Lung microvascular endothelial cell (primary cell): ENCODE results near the gene TOM1L2. TPM values are rescaled to one million over a fixed set of nuclear protein-coding genes. Genes with fewer than 3 reads are reported as not detected.
A peak's percentile ranks its signal among the peaks of the same experiment; 100 is the strongest.

Source experiments
- DNase-seq, 2 donors: peaks; one replicate each; pipeline versions ENCODE4 v3.0.0 to v3.0.0-alpha.2; 2010; ENCODE audit warnings: low read depth in 2 of 2
- total RNA-seq: library from RNA; depleted of rRNA; stranded (reverse); fragments of >200 nt; gene quantifications from 2 replicates; pipeline ENCODE4 v1.2.1, GENCODE V29; 2014

TOM1L2 gene
- total RNA-seq, 1 donor from 2014 or later: 18.5 TPM

DNA sequence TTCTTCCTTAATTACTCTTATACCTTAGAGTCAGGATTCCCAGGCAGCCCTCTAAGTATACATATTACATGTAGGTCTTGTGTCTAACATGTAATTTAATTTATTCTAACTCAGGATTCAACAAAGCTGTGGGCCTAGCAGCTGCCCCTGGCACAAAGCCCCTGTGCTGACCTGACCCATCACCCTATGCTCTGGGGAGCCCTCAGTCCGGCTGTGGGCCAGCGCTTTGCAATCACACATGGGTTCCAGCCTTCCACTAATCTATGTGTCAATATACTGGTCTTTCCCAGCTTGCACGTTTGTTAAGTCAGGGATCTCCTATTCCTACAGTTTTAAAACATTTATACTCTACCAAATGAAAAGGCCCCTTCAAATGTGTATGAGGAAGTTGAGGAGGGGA is 72.7 kb downstream of the TOM1L2 start:
- DNase-seq: no peak

DNA sequence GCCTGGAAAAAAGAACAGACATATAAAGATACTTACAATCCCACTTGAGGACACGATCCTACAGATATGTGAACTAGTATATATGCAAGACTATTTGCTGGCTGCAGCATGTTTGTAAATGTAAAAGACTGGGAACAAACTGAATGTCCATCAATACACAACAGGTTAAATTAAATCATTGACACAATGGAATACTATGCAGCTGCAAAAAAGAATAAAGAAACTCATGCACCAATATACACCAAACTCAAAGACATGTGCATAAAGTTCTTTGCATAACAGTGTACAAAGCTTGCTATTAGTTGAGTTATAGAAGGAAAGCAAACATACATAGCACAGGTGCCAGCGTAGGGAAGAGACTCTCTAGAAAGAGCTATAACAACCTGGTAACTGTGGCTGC is 73.5 kb downstream of the TOM1L2 start:
- no peak for DNase-seq

DNA sequence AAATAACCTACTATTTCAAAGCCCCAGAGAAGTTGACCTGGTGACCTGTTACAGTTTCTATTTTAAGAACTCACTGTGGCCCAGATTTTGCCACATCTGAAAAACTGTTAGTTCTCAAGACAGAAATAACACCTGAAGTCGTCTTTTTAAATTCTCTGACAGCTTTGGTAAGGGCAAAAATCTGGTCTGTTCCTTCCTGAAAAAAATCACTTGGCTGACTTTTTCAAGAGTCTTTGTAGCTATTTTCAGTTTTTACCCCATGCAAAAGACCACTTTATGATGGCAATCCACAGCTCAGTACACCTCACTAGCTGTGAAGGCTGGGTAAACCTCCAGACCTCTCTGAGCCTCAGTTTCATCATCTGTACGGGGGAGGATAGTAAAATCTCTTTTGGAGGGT is 74.8 kb downstream of the TOM1L2 start:
- no peak for DNase-seq

DNA sequence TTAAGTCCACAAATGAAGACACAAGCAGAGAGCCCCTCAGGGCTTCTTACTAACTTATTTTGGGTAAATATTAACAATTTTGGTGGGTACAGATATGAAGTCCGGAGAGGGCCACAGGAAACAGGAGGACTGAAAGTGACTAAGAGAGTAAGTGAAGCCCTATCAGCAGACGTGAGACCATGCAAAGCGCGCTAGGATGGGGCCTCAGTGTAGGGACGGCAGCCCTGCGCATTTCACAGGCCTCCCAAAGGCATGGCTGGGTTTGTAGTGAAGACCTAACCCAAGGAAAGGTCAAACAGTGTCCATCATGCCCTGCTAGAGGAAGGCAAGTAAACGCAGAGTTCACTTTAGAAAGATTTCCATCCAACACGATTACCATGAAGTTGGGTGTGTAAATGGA is 75.5 kb downstream of the TOM1L2 start:
- DNase-seq: no peak

DNA sequence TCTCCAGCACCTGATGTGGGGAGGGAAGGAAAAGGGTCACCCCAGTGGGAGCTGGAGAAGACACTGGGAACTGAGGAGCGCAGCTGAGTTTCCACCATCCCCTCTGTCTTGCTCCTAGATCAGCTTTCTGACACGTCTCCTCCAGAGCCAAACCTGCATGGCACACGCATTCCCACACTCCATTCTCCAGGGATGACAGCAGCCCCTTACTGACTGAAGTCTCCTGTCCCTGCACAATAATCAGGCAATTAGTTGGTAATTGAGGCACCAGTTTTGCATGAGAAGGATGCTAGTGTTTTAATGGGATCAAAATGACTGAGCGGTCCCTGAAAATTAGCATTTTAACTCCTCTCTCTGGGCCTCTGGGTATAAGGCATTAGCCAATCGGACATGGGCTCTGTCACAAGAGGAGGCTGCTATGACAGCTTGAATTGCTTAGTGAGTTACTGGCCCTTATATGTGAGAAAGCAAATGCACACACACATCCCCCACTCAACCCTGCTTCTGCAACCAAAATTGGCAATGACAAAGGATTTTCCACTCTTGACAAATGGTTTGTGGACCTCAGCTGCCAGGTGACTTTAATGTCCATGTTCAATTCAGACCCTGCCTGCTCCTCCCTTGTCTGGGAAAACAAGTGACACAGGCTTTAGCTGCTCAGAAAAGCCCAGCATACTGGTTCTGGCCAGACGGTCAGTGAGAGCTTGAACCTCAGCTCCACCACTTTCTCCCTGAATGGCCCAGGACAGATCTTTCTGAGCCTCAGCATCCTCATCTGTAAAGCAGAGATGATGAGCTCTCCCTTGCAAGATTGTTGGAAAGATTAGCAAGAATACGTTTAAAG is 78.2 kb downstream of the TOM1L2 start:
- DNase-seq: no peak

DNA sequence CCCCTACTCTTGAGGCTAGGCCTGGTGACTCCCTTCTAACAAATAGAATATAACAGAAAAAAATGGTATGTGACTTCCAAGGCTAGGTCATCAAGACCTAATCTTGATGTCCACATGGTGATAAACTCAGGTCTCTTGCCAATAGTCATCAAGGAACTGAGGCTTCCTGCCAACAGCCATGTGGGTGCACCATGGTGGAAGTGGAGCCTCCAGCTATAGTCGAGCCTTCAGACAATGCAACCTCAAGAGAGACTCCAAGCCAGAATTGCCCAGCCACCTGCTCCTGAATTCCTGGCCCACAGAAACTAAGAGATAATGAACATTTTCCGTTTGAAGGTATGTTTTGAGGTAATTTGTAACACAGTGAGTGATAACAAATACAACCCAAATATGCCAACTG is 79.5 kb downstream of the TOM1L2 start:
- DNase-seq: no peak

DNA sequence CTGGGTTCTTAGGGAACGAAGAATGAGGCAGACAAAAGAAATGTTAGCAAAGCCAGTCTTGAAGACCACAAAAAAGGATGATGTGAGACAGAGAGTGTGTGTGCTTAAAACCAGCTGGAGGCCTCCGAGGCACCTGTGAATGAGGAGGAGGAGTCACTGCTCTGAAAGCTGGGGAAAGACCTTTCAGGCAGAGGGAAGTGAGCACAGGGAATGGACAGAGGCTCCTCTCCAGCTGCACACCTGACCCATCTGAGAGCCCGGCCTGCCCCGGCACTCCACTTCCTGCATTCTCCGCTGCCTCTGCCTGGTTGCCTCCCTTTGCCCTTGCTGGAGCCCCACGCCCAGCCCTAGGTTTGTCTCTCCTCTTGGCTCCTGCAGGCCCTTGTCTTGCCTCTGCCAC is 80.2 kb downstream of the TOM1L2 start:
- no peak for DNase-seq

DNA sequence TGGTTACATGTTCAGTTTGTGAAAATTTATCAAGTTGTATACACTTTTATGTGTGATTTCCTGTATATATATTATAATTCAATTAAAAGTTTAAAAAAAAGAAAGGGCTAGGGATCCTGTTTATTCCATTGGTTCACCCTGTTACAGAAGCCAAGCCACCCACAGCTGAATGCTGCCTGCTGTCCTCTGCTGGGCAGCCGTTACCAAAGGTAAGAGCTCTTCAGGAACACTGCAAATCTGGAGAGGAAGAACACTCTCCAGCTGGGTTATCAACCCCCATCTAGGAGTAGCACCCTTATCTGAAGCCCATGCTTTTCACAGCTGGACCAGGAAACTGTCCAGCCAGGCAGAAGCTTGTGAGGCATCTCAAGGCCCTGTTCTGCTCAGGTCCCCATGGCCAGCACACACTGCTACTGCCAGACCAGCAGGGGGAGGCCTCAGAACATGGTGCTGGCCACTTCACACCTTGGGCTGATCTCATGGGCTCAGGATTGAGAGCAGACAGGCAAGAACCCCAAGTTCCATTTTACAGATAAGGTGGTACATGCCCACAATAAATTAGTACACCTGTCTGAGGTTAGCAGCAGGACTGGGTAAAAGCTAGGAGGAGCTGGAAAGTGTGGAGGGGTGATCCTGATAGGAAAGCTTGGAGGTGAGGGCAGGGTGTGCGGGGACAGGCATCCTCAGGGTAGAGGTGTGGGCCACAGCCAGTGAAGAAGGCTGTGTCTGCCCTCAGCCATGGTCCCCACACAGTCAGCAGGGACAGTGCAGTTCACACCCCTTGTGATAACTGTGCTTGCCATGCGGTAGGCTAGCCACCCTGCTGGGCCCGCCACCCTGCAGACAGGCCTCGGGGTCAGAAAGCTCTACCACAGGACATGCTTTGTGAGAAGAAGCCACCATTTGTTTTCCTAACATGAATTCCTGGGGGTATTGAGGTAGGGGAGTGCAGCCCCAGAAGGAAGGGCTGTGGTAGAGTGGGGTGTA is 81.1 kb downstream of the TOM1L2 start:
- DNase-seq: peak; percentile 83

DNA sequence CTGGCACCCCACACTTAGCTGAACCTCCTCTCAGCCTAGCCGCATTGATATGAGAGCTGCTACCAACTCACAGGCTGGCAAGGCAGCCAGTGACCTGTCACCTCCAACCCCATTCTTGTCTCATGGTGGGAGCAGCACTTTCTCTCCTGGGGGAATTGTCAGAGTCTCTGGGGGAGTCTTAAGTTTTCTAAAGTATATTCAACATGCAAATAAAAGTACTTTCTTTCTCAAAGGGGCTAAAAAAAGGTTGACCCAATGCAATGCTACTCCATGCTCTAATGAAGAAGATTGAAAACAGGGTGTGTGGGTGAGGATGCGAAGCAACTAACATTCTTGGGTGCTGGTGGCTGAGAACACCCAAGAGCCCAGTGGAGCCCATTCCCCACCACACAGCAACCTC is 82.3 kb downstream of the TOM1L2 start:
- DNase-seq: no peak

DNA sequence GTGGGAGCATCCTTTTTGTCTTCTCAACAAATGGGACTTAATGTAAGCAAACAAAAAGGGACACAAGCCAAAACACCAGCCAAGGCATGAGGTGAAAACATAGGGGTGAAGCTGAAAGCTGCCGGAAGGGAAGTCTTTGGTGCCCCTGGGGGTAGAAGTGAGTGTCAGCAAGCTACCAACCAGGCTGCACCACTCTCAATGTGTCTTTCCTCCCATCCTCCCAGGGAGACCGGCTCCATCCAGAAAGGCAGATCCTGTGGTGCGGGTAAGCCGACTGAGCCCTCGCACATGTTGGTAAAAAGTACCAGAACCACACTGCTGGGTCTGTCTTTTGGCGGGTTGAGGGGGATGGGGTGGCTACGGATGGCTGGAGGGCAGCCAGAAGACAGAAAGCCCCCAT is 83.4 kb downstream of the TOM1L2 start:
- no peak for DNase-seq

DNA sequence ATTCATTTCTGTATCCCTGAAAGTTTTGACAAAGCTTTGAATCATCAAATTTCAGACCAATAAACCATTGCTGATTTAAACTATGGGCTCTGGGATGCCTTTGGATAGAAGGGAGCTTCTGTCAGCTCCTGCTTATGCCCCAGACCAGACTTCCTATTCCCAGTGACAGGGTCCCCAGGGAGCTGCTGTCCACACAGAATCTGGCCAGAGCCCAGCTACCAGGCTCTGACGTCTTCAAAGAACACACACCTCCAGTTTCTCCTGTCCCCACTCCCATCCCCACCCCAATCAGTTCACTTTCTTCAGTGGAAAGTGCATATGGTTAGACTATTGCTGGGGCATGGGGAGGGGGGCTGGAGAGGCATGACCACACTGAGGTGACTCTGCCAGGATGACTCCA is 83.8 kb downstream of the TOM1L2 start:
- peak in 1 of 2 donors; percentile 26 for DNase-seq

DNA sequence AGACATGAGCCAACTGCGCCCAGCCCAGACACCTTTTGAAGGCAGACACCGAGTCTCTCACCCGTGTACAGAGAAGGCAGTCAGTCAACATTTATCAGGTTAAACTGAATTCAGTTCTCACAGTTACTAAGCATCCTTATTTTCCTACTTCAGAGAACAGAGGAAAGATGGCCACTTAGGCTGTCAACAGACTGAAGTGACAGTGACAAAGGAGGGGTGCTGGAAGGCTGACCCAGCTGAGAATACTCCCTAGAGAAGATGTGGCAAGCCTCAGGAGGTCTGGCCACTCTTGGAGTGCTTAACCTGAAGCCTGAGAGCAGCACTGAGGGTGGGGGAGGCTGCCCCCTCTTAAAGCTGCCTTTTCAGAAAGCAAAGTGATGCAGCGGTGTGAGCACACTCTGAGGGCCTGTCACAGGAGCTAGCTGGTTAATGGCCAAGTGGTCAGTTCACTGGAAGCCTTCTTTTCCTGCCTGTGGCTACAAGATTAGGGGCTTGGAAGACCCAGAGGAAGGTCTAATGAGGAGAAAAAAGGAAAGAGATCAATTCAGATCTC is 84.4 kb downstream of the TOM1L2 start:
- no peak for DNase-seq

DNA sequence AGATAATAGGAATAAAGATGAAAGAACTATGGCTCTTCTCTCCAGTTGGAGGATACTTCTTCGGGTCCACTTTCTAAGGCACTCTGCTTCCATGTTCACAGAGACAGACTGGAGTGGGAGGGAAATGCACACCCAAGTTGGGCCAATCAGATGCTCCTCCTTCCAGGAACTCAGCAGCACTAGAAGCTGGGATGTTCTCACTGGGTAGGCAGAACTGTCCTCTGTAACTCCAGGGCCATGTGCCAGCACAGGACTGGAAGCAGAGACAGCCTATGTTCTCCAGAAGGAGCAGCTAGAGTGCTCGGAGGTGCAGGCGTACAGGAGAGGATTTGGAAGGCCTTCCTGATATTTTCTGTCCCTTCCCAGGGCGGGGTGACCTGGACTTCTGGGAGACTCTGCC is 85.5 kb downstream of the TOM1L2 start:
- DNase-seq: no peak

DNA sequence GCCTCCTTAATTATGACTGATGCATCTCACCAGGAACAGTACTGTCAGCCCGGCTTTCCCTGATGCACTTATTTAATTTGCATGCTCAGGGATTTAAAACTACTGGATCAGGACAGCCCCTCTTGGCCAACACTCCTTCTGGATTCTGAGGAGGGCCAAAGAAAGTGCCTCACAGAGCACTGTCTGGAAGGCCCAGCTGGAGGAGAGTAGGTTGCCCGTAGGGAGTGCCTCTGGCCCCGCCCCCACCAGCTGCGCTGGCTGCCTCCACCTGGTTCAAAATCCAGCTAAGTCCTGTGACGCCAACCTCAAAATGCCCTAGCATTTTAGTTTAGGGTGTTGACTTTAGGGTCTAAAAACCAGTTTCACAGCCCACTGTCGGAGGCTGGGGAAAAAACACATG is 86.0 kb downstream of the TOM1L2 start:
- no peak for DNase-seq

DNA sequence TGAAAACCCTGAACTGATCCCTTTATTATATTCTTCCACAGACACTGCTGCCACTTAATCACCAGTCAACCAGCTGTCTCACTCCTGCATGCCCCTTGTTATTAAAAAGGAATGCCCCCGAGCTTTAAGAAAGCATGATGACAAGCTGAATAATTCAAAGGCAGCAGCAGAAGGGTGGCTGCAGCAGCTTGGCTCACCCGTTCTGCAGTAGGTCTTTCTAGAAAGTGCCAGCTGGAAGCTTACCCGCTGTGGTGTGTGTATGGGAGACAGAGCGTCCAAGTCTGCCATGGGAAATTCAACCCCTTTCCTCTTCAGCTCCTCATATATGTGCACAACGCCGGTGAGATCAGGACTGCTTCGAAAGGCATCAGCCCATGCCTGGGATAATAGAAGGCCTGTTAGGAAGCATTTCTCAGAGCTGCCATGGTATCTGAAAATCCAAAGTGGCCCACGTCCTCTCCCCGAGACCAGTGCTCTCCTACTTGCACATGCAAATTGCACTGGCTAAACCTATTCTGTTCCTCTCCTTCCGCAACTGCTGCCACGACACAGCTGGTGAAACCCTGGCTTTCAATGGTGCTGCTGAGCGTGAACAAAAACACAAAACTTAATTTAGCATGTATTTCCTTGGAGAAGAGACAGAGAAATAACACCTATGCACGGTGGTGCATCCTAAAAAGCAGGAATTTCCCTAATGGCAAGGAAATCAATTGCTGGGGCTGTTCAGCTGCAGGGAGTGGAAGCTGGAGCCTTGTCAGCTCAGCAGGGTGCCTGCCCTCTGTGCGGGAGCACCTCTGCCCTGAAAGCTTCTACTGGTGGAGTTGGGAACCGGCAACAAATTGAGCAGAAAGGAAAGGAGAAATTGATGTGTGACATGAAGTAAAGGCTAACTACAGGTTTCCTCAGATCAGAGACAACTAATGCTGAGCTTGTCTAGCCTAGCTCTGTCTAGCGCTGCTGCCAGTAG is 87.5 kb downstream of the TOM1L2 start:
- no peak for DNase-seq

DNA sequence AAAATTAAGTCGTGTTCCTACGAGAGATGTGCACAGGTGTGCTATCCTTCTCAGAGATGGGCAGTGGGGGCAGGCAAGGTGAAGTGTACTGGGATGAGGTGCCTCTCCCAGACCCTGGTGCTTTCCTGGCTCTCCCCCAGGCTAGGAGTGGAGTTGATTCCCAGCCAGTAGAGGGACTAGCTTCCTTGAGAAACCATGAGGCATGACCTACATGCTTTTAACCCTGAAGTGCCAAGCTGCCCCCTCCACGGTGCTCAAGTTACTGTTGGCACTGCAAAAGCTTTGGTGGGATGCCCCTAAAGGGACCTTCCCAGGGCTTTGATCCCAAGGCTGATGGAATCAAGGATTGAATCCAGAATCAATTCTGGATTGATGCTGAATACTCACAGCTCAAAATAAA is 88.4 kb downstream of the TOM1L2 start:
- no peak for DNase-seq

DNA sequence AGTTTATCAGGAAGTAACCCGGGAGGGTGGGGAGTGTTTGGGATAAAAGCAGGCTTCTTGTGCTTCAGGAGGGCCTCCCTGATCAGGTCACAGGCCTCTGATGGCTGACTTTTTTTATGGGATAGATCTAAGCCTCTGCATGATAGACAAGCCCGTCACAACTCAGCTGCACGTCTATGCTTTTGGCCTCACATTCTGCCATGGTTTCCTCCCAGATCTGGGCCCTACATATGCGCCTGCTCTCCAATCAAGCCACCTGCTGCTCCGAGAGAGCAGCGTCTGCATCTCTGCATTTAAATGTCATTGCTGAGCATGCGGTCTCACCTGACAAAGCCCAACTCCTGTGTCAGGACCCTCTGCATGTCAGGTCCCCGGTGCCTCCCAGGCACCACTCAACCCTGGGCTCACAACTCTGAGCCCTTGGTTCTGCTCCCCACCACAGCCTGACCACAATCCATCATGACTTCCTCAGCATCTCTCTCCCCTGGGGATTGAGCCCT is 90.1 kb downstream of the TOM1L2 start:
- no peak for DNase-seq

DNA sequence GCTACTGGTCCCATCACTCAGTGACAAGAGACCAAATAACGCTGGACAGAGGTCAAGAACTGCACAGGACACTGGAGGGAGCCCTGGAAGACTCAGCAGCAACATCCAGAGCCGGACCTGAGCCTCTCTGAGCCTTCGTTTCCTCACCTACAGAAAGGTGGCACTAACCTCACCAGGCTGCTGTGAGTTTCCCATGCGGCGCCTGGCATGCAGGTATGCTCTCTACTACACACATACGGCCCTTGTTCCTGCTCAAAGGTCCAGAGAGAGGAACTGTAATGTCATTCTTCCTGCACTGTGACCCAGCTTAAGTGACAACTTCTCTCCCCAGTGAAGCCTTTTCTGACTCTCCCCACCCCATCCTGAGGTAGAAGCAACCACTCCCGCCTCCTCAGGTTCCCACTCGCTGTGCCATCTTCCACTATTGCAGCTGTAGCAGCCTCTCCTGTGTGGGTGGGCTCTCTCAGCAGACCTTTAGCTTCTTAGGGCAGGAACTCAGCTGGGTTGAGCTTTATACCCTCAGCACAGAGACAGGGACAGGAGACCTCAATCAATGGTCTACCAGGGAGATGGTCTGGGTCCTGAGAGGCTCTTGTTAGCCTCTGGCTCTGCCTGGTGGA is 91.5 kb downstream of the TOM1L2 start:
- no peak for DNase-seq

DNA sequence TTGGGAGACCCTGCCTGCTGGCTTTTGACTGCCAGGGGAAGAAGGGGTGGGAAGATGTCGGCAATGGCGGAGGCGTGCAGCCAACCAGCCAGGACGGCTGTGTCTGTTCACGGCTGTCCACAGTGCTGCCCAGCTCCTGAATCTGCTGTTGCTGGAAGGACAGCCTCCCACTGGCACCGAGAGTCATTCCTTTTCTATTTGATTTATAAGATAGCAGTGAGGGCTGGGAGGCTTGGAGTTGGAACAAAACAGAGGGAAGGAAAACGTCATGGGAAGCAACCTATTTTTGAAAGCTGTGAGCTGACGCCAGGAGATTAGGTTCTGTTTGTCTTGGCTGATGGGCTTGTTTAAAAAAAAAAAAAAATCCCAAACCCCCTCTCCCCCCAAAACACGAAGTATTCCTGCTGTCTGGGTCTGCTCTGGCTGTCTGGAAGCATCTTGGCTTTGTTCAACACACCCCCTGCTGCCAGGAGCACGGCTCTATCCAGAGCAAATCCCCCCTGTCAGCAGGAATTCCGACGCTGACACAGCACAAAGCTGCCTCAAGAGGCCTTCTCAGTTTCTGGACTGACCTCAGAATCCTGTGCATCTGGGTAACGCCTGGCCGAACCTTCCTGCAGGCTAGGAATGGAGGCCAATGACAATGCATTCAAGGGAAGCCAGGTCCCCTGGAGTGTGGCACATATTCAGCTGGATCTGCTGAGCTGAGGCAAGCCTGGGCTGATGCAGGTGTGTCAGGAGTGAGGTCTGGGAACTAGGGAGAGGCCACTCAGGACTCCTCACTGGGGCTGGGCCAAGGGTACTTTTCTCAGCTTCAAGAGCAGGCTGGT is 94.5 kb downstream of the TOM1L2 start:
- DNase-seq: peak; percentile 85 to 97
